Neural cell (in vitro differentiated cells): ENCODE data around the gene RAD51B. TPM values are rescaled to one million over a fixed set of nuclear protein-coding genes. Genes with fewer than 3 reads are reported as not detected.

Source experiments
- H2AFZ ChIP-seq: fragments of 200-600, 300-800 bp; sonication (generic), shearing (Covaris generic); 2 replicates; pipeline ENCODE4 v1.6.0; 2014; ENCODE audit warnings: low read depth, mild to moderate bottlenecking, antibody characterized with exemption, low read length, moderate library complexity
- H3F3A ChIP-seq: fragments of 200-600 bp; shearing (Covaris generic); 2 replicates; pipeline ENCODE4 v1.6.1; 2016; ENCODE audit warnings: mild to moderate bottlenecking, moderate library complexity, mixed read lengths, antibody characterized with exemption, low read length; ENCODE audit not compliant: insufficient read depth, poor library complexity, severe bottlenecking
- H3K27ac ChIP-seq: fragments of 200-600, 300-800 bp; sonication (generic), shearing (Covaris generic); 2 replicates; pipeline ENCODE4 v1.5.1; 2014; ENCODE audit warnings: mild to moderate bottlenecking, low read length, moderate library complexity
- H3K27me3 ChIP-seq: fragments of 300-800, 200-600 bp; sonication (generic), shearing (Covaris generic); 2 replicates; pipeline ENCODE4 v1.6.0; 2014; ENCODE audit warnings: mild to moderate bottlenecking, low read depth, low read length, moderate library complexity; ENCODE audit not compliant: insufficient read depth
- H3K36me3 ChIP-seq: fragments of 300-800, 200-600 bp; sonication (generic), shearing (Covaris generic); 2 replicates; pipeline ENCODE4 v1.5.1; 2014; ENCODE audit warnings: mild to moderate bottlenecking, antibody characterized with exemption, low read length, moderate library complexity; ENCODE audit not compliant: insufficient read depth
- H3K4me2 ChIP-seq: fragments of 300-800, 200-600 bp; sonication (generic), shearing (Covaris generic); 2 replicates; pipeline ENCODE4 v1.6.0; 2014; ENCODE audit warnings: mild to moderate bottlenecking, low read length
- H3K4me3 ChIP-seq: fragments of 300-800, 200-600 bp; sonication (generic), shearing (Covaris generic); 2 replicates; pipeline ENCODE4 v1.5.1; 2014; ENCODE audit warnings: mild to moderate bottlenecking, low read length, moderate library complexity
- H3K79me2 ChIP-seq: fragments of 200-600 bp; shearing (Covaris generic); replicated peaks from 2 replicates; pipeline ENCODE4 v1.6.0; 2014; ENCODE audit warnings: mild to moderate bottlenecking, low read length, moderate library complexity; ENCODE audit not compliant: insufficient read depth
- H3K9ac ChIP-seq: fragments of 300-800, 200-600 bp; sonication (generic), shearing (Covaris generic); 2 replicates; pipeline ENCODE4 v1.6.1; 2016; ENCODE audit warnings: mild to moderate bottlenecking, low read length, mixed read lengths
- H3K9me2 ChIP-seq: fragments of 200-600 bp; shearing (Covaris generic); 2 replicates; pipeline ENCODE4 v1.6.1; 2016; ENCODE audit warnings: mild to moderate bottlenecking, low read length, mixed read lengths; ENCODE audit not compliant: insufficient read depth
- H3K9me3 ChIP-seq: fragments of 200-600, 300-800 bp; sonication (generic), shearing (Covaris generic); 2 replicates; pipeline ENCODE4 v1.6.1; 2016; ENCODE audit warnings: mild to moderate bottlenecking, mixed run types, low read length, moderate library complexity, mixed read lengths
- H4K20me1 ChIP-seq: fragments of 200-600 bp; shearing (Covaris generic); 2 replicates; pipeline ENCODE4 v1.6.1; 2016; ENCODE audit warnings: mild to moderate bottlenecking, mixed run types; ENCODE audit not compliant: insufficient read depth
- EP300 ChIP-seq: fragments of 450-650 bp; conservative IDR thresholded peaks from 2 replicates; pipeline ENCODE4 v1.6.1; 2014; ENCODE audit warnings: antibody characterized with exemption, mild to moderate bottlenecking, moderate library complexity; ENCODE audit not compliant: poor library complexity, severe bottlenecking
- EZH2 ChIP-seq: fragments of 200-600, 300-800 bp; shearing (Covaris generic), sonication (generic); IDR thresholded peaks from 2 replicates; pipeline ENCODE4 v1.6.1; 2014; ENCODE audit warnings: antibody characterized with exemption, low read length, borderline replicate concordance, mild to moderate bottlenecking; ENCODE audit not compliant: insufficient read depth, poor library complexity, severe bottlenecking
- MXI1 ChIP-seq: fragments of 450-650 bp; conservative IDR thresholded peaks from 2 replicates; pipeline ENCODE4 v1.6.1; 2014; ENCODE audit warnings: antibody characterized with exemption, mild to moderate bottlenecking; ENCODE audit not compliant: poor library complexity, severe bottlenecking
- POLR2AphosphoS5 ChIP-seq: IDR thresholded peaks from 2 replicates; pipeline ENCODE4 v1.6.1; 2012
- RAD21 ChIP-seq: fragments of 450-650 bp; conservative IDR thresholded peaks from 2 replicates; pipeline ENCODE4 v1.6.1; 2014; ENCODE audit warnings: antibody characterized with exemption, mild to moderate bottlenecking, moderate library complexity
- SMC3 ChIP-seq: fragments of 450-650 bp; conservative IDR thresholded peaks from 2 replicates; pipeline ENCODE4 v1.6.1; 2014; ENCODE audit warnings: antibody characterized with exemption, mild to moderate bottlenecking, moderate library complexity; ENCODE audit not compliant: poor library complexity
- TAF1 ChIP-seq: IDR thresholded peaks from 2 replicates; pipeline ENCODE4 v1.6.1; 2012; ENCODE audit warnings: low read depth
- polyA plus RNA-seq: library from polyadenylated mRNA; depleted of rRNA; stranded (reverse); fragments of >200 nt; gene quantifications from 2 replicates; pipeline ENCODE4 v1.2.3, GENCODE V29; 2014
- TF ChIP-seq, protein P1 (sequence below): IDR thresholded peaks from 2 replicates; pipeline ENCODE4 v1.6.1; 2012; ENCODE audit warnings: borderline replicate concordance
- TF ChIP-seq, protein P2 (sequence below): fragments of 450-650 bp; IDR thresholded peaks from 2 replicates; pipeline ENCODE4 v1.5.1; 2014; ENCODE audit warnings: antibody characterized with exemption, mild to moderate bottlenecking, moderate library complexity; ENCODE audit not compliant: poor library complexity, severe bottlenecking

Gene RAD51B
- polyA plus RNA-seq, 1 donor from 2014 or later: 3.1 TPM

DNA sequence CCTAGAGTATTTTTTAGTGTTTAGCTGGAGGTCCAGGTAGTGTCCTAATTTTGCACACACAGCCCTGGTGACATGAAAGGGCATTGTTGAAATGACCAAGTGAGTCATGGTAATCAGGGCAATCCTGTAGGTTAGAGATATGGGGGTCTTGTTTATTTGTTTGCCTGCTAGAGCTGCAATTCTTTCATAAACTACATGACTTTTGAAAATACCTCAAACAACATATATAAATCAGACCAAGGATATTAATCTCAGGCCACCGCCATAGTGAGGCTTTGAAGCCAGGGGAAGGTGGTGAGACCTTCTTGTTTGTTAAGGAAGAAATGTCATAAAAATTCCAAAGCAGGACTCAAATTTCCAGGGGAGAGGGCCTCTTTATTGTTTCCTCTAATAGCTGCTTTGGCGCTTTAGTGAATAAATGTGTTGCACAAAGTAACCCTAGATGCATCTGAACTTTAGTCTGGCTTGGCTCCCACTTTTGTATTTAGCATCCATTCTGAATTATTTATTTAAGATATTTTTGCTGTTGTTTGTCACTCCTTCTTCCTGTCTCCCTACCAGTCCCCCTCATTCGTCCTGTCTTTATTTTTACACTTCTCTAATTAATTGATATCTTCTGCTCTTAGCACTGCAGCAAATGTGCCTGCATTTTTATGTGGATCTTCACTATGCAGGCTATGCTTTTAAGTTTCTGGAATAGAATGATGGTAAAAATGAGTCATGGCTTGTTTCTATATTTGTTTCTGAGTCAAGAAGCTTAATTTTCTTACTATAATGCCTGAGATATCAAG is 430.3 kb downstream of the RAD51B start (continued):
- no peak for TF ChIP-seq EZH2

DNA sequence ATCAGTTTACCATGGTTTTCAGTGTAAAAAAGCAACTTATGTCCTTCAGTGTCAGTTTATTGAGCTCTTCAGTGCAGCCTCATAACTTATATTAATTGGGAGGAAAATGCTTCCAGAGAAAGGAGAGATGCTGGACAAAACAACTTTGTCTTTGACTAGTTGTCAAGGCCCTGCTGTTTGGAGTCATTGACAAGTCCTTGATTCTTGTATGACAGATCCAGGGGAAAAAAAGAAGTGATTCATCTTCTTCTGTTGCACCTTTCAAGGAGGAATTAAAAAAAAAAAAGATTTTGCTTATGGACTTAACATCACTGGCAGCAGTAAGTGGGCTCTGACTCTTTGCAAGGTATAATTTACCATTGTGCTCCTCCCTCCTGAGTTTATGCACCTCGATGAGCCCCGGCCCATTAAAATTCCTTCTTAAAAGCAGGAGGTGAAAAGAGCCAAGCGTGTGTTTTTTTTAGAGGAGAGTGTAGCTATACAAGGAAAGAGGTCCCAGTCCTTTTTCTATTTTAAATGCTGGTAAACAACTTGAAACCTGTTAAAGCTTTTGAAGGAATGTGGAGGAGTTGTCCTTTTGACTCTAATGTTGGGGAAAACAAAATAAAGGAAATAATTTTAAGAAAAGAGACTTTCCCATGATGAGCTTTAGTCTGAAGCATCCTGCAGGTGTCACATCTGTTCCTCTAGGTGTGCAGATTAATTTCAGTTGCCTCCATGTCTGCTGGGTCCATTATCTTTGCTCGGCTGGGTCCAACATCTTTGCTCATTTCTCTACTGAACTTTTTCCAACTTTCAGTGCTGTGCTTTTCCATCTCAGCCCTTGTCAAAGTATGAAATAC is 431.6 kb downstream of the RAD51B start:
- TF ChIP-seq TAF1: no peak
- TF ChIP-seq SMC3: no peak
- TF ChIP-seq, protein P1, sequence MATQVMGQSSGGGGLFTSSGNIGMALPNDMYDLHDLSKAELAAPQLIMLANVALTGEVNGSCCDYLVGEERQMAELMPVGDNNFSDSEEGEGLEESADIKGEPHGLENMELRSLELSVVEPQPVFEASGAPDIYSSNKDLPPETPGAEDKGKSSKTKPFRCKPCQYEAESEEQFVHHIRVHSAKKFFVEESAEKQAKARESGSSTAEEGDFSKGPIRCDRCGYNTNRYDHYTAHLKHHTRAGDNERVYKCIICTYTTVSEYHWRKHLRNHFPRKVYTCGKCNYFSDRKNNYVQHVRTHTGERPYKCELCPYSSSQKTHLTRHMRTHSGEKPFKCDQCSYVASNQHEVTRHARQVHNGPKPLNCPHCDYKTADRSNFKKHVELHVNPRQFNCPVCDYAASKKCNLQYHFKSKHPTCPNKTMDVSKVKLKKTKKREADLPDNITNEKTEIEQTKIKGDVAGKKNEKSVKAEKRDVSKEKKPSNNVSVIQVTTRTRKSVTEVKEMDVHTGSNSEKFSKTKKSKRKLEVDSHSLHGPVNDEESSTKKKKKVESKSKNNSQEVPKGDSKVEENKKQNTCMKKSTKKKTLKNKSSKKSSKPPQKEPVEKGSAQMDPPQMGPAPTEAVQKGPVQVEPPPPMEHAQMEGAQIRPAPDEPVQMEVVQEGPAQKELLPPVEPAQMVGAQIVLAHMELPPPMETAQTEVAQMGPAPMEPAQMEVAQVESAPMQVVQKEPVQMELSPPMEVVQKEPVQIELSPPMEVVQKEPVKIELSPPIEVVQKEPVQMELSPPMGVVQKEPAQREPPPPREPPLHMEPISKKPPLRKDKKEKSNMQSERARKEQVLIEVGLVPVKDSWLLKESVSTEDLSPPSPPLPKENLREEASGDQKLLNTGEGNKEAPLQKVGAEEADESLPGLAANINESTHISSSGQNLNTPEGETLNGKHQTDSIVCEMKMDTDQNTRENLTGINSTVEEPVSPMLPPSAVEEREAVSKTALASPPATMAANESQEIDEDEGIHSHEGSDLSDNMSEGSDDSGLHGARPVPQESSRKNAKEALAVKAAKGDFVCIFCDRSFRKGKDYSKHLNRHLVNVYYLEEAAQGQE: no peak
- TF ChIP-seq MXI1: no peak
- no peak for TF ChIP-seq EP300
- TF ChIP-seq, protein P2, sequence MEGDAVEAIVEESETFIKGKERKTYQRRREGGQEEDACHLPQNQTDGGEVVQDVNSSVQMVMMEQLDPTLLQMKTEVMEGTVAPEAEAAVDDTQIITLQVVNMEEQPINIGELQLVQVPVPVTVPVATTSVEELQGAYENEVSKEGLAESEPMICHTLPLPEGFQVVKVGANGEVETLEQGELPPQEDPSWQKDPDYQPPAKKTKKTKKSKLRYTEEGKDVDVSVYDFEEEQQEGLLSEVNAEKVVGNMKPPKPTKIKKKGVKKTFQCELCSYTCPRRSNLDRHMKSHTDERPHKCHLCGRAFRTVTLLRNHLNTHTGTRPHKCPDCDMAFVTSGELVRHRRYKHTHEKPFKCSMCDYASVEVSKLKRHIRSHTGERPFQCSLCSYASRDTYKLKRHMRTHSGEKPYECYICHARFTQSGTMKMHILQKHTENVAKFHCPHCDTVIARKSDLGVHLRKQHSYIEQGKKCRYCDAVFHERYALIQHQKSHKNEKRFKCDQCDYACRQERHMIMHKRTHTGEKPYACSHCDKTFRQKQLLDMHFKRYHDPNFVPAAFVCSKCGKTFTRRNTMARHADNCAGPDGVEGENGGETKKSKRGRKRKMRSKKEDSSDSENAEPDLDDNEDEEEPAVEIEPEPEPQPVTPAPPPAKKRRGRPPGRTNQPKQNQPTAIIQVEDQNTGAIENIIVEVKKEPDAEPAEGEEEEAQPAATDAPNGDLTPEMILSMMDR: no peak
- TF ChIP-seq RAD21: no peak
- TF ChIP-seq EZH2: no peak
- TF ChIP-seq POLR2AphosphoS5: no peak
- Histone ChIP-seq H3K27me3 (no peaks in the 10 kb centered on the region), H4K20me1 (no peaks in the 10 kb centered on the region), H3K4me3 (no peak overlapping the region), H3K79me2 (no peaks in the 10 kb centered on the region), H3K9me3 (no peaks in the 10 kb centered on the region), H3K4me2 (no peak overlapping the region), H3K27ac (no peak overlapping the region), H3K9me2 (no peaks in the 10 kb centered on the region), H3F3A (no peaks in the 10 kb centered on the region), H3K9ac (no peak overlapping the region), H3K36me3 (no peaks in the 10 kb centered on the region), H2AFZ (no peak overlapping the region)

DNA sequence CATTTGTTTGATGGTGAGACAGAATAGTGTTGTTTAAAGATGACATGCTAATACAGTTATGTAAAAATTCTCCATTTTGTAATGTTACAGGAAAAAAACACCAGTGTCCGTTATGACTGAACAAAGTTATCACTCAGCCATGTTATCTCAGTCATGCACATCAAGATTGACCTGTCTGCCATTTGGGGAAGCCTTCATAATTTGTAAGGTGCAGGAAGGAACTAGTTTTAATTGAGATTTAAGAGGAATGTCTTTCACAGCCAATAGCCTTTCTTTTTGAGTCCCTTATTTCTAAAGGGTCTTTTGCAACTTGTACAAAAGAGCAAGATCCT is 432.2 kb downstream of the RAD51B start:
- Histone ChIP-seq H3K27ac (no peak overlapping the region), H3K4me3 (no peak overlapping the region), H2AFZ (no peak overlapping the region), H3K4me2 (no peak overlapping the region), H4K20me1 (no peaks in the 10 kb centered on the region), H3K79me2 (no peaks in the 10 kb centered on the region), H3K36me3 (no peaks in the 10 kb centered on the region), H3K9ac (no peak overlapping the region), H3K27me3 (no peaks in the 10 kb centered on the region), H3K9me3 (no peaks in the 10 kb centered on the region), H3K9me2 (no peaks in the 10 kb centered on the region), H3F3A (no peaks in the 10 kb centered on the region)
- TF ChIP-seq, protein P2: no peak
- TF ChIP-seq POLR2AphosphoS5 (no peak), EP300 (no peak), SMC3 (no peak), MXI1 (no peak), EZH2 (no peak), TAF1 (no peak), RAD21 (no peak)
- TF ChIP-seq, protein P1: no peak
